ENCODE measurements around the gene IMMT.

Gene IMMT

DNA sequence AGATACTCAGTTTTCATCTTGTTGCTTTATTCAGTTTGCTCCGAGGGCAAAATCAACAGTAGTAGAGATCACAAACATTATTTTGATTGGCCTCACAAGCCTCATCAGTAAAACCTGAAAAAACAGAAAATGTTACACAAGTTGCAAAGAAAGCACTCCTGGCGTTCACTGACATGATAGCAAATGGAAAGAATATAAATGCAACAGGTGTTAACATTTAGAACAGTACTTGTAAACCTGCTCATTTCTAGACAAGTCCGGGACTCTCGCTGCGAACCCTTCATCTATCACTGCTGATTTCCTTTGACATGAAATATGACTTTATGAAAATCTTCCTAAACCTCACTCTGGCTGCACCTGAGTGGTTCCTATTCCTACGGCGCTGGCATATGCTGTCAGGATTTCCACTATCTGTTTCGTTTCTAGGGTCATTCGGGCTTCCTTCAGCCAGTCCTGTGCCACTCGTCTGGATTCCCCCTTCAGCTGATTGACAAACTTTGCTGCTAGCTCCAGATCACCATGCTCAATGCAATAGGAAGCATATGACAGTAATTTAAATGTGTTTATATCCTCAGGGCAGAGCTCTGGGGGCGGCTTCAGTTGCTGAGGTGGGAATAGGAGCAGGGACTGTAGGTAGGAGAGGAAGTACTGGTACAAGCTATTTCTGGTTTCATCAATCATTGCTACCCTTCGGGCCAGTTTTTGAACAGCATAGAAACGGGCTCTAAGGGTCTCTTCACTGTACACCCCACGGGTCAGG lies 51.2 kb downstream of the IMMT start:
- in situ Hi-C loops (cut with MboI; ENCODE audit: low sequenced_read_pairs): no loop called here

GRCh38 chr2:86143307-86143706 lies 52.0 kb downstream of the IMMT start:
- in situ Hi-C loops (cut with MboI; ENCODE audit: low sequenced_read_pairs): no loop called here

- in situ Hi-C loops (cut with MboI; ENCODE audit: low sequenced_read_pairs): no loop called here
These were observed 52.6 kb downstream of the IMMT start for GRCh38 chr2:86142436-86143257.

DNA sequence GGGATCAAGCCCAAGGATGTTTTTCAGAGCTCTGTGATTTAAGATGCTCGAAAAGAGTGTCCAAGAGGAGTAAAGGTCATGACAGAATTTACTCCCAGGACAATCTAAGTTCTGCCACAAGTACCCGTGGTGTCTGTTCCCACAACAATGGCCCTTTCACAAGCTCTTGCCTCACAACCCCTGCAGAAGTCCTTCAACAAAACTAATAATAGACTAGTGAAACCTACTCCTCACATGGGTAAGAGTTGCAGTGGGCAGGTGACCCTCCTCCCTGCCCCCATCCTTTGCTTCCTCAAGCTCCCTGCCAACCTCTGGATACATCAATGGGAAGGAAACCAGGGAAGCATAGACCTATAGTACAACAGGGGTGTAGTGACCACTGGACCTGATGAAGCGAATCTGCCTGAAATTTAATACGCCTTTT lies 54.3 kb downstream of the IMMT start:
- in situ Hi-C loops (cut with MboI; ENCODE audit: low sequenced_read_pairs): no loop called here

GRCh38 chr2:86139981-86140380 lies 55.3 kb downstream of the IMMT start:
- in situ Hi-C loops (cut with MboI; ENCODE audit: low sequenced_read_pairs): no loop called here

DNA sequence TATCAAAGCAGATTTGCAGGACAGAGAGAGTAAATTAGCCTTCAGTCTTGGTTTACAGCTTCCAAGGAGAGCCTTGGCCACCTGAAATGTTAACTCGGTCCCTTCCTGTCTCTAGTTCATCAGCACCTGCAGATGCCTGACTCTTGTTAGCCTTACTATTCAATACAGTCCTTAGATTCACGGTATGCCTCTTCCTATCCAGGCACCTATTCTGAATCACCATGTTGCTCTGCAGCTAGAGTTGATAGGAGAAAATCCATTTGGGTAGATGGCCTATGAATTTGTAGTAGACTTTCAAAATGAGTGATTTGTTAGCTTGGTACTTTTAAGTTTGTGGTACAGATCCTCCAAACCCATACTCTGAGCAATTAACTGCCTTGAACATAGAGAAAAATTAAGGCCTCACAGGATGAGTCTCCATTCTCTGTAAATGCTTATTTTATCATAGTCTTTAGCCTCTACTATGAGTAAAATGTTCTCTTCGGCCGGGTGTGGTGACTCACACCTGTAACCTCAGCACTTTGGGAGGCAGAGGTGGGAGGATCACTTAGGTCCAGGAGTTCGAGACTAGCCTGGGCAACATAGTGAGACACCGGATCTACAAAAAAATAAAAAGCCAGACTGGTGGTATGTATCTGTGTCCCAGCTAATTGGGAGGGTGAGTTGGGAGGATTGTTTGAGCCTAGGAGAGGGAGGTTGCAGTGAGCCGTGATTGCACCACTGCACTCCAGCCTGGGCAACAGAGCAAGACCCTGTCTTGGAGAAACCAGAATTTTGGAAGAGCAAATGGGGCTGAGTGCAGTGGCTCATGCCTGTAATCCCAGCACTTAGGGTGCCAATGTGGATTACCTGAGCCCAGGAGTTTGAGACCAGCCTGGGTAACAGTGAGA lies 56.3 kb downstream of the IMMT start:
- in situ Hi-C loops (cut with MboI; ENCODE audit: low sequenced_read_pairs): no loop called here

DNA sequence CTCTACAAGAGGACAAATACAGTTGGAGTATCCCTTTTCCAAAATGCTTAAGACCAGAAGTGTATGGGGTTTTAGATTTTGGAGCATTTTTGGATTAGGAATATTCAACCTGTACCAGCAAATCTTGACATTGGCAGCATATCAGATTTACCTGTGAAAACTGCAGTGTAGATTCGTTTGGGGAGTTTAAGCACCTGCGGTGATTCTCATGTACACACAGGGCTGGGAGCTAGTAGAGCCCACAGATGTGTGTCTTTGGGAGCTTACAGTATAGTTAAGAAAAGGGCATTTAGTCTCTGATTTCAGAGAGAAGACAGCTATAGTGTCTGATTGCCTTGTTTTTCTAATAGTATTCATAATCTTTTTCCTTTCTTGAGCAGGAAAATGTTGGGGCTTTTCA lies 59.1 kb downstream of the IMMT start:
- in situ Hi-C loops (cut with MboI; ENCODE audit: low sequenced_read_pairs): no loop called here

DNA sequence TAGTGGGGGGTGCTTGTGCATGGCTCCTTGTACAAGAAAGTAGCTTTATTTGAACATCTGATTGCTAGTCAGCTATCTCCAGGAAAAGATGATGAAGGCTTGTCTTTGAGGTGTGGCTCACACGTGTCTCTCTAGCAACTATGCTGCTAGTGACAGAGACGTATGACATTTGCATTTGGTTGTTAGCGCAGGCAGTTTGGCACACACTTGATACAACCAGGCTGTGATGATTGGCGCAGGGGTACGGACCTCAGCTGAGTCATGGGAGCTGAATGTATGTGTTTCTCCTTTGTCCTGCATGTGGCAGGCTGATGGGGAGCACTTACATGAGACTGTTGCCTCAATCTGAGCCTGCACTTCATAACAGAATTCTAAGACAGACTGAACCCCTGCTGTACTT lies 59.6 kb downstream of the IMMT start:
- in situ Hi-C loops (cut with MboI; ENCODE audit: low sequenced_read_pairs): no loop called here

DNA sequence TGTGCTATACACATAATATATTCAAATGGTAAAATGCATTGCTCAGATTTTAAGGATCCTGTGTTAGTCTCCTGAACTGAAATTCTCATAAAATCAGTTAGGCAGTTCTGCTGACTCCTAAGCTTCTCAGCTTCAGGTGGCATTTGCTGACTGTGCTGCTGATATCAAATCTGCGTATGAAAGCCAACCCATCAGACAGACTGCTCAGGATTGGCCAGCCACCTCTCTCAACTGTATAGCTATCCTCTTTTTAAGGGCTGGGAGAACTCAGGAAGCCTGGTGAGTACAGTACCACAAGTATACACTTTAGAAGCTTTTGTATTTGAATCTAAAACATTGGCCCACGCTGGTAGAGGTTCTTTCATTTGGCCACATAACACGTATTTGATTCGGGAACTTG lies 60.6 kb downstream of the IMMT start:
- in situ Hi-C loops (cut with MboI; ENCODE audit: low sequenced_read_pairs): no loop called here

DNA sequence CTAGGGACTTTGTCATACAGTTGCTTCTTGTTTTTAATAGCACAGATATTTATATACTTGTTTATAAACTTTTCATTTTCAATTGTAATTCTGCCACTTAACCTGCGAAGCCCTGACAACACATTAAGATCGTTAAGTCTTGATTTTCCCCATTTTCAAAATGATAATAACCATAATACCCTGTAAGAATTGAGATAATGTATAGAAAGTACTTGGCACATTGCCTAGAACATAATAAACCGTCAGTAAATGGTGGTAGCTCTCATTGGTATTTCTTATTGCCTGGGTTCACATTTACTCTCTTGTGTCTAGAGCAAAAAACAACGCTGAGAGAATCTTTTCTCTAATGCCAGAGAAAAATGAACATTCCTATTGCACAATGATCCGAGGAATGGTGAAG lies 70.6 kb downstream of the IMMT start:
- in situ Hi-C loops (cut with MboI; ENCODE audit: low sequenced_read_pairs): no loop called here

DNA sequence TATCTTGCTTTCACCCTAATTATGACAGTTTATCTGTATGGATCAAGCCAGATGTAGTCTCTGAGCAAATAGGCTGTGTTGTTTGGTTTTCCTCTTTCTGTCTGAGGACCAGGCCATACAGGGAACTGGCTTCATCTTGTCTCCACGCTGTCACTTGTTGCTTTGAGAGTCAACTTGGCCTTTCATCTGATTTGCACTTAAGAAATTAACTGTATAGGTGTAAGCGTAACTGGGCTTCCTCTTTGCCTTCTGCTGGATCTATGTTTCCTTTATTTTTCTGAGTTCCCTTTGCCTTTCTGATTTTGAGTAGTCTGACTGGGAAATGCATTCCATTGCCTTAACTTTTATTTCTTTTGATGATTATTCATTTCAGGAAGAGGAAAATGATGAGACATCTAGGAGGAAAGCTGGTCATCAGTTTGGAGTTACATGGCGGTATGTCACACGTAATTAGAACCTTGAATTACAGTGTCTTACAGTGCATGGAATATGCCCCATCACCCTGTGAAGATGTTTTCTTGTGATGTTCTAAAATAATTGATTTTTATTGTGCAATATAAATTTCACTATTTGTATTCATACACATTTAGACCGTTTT lies 71.8 kb downstream of the IMMT start:
- in situ Hi-C loops (cut with MboI; ENCODE audit: low sequenced_read_pairs): no loop called here

DNA sequence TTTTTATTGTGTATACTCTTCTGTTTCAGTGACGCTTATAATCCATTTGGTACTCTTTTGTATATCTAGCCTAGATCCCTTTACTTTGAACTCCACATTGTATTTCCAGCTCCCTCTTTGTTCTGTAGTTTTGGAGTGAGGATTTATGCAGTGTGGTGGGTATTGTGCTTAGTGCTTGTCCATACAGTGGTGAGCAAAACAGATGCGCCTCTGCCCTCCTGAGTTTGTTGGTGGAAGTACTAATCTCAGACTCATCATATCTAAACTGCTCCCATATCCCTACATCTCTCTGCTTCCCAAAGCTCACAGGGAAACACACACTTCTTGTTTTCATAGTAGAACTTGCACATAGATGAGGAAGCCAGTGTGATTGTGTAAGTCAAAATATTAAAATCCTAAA lies 77.1 kb downstream of the IMMT start:
- in situ Hi-C loops (cut with MboI; ENCODE audit: low sequenced_read_pairs): no loop called here

- in situ Hi-C loops (cut with MboI; ENCODE audit: low sequenced_read_pairs): no loop called here
These were observed 88.2 kb downstream of the IMMT start for GRCh38 chr2:86107031-86107430.

DNA sequence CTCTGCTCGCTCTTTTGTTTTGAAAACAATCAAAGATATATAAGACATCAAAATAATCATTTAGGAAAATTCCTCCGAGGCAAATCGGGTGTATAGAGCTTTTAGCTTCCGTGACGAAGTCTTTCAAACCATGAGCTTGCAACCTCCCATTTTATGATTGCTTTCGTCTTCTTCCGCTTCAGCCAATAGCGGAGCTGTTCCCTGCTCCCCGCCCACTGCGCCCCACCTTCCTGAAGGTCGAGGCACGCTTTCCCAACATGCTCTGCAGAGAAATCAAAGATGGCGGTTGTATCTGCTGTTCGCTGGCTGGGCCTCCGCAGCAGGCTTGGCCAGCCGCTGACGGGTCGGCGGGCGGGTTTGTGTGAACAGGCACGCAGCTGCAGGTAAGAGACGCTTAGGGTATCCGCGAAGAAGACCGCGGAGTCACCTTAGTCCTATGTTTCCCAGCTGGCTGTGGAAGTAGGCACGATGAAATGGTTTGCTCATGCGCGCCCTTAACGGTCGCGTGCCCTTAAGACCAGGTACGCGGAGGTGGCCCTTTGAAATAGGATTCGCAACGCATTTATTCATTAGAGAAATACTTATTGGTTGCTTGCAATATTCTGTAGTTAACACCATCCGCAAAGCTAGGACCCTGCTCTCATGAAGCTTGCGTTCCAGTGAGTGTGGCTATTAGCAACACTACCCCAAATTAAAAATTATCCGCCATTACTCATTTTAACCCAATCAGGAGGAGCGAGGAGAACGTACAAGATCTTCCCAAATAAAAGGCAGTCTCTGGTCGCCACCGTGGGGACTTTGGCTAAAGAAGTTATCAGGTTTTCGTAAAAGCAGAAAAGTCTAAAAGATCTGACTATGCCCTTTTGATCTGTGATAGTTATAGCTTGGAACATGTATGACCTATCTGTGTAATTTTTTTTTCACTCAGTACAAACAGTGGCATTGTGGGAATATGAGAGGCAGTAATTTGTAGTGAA lies 89.0 kb downstream of the IMMT start, which contains the start of gene PTCD3:
Gene PTCD3 (plus strand): TSS at position 267 of the 977 bp plus-strand sequence. CDS start 13 bp downstream, at position 280.
- in situ Hi-C loops (cut with MboI; ENCODE audit: low sequenced_read_pairs): no loop called here

DNA sequence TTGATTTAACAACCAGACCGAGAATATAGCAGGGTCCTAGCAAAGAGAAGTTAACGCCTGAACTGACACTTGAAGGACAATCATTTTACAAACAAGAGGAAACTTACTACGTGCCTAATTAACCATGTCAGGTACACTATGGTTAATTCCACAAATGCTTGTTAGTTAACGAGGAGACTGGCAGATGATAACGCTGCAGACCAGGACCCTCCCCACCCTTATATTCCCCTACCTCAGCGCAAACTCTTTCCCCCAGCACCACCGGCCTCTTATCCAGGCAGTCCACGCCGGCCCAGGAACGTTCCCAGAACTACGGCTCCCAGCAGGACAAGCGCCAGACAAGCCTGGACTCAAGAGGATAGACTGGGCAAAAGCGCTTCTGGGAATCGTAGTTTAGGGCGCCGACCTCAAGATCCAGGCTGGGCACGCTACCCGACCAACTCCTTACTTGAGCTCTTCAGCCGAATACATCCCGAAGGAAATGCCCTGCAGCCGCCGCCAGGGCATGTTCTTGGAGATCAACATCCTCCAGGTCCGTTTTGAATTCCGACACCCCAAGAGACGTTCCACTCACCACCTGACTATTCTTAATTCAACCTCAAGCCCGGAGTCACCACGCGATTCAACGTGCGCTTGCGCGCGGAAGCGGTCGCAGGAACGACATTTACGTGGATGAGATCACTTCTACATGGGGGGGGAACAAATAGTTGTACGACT lies 89.9 kb downstream of the IMMT start, which contains the start of gene POLR1A:
Gene POLR1A (minus strand): TSS at position 635 of the 717 bp plus-strand sequence. CDS start 110 bp downstream, at position 525.
- in situ Hi-C loops (cut with MboI; ENCODE audit: low sequenced_read_pairs): no loop called here

DNA sequence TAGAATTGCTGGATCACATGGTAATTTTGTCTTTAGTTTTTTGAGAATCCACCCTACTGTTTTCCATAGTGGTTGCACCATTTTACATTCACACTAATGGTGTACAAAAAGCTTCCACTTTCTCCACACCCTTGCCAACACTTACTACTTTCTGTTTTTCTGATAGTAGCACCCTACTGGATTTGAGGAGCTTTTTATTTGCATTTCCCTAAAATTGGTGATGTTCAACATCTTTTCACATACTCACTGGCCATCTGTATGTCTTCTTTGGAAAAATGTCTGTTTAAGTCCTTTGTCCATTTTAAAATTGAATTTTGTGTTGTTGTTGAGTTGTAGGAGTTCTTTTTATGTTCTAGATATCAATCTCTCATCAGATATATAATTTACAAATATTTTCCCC lies 93.1 kb downstream of the IMMT start:
- in situ Hi-C loops (cut with MboI; ENCODE audit: low sequenced_read_pairs): no loop called here

DNA sequence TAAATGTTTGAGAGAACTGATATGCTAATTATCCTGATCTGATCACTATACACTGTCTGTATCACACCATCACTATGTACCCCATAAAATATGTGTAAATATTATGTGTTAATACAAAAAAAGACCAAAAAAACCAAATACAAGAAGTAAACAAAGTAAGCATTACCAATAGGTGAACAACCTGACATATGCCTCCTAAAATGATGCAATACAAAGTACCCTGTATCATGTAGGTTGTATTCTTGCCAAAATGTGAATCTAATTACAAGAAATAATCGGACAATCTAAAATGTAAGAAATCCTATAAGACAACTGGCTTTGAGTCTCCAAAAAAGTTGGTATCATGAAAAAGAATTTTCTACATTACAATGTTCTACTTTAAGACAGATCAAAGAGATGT lies 97.3 kb downstream of the IMMT start:
- in situ Hi-C loops (cut with MboI; ENCODE audit: low sequenced_read_pairs): no loop called here

GRCh38 chr2:86097114-86097896 lies 98.0 kb downstream of the IMMT start:
- in situ Hi-C loops (cut with MboI; ENCODE audit: low sequenced_read_pairs): no loop called here
